ENCODE measurements around the gene AFAP1. TPM values are rescaled to one million over a fixed set of nuclear protein-coding genes. Genes with fewer than 3 reads are reported as not detected.

Gene AFAP1
- total RNA-seq, 2 experiments from 2014 or later = not detected

DNA sequence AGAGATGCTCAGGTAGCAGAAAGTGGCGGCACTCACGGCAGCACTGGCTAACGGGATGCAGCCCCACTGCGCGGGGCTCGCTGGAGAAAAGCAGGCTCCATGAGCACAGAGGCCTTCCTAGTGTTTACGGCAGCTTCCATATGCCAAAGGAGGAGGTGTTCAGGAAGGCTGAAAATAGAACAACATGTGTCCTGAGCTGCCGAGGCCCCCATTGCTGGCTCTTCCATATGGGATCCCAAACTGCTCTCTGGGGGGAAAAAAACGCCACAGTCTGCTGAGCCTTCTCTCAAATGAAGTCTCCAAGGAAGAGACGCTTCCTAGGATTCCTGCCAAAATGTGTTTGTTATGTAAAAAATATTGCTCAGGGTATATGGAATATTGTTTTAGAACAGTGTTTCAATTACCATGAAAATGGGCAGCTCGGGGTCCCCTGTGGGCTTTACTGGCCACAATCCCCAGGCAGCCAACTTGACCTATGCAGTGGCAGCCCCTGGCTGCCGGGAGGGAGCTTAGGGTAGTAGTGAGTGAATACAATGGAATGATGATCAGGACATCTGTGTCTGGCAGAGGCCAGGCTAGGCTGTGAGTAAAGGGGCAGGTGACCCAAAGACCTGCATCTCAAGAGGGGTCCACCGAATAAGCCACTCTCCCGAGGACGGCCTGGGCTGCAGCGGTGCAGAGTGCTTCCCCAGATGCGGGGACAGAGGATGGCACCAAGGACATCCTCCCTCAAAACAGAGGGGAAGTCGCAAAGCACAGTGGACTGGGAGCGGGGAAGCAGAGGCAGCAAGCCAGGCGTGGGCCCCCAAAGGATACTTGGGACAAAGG lies 170.1 kb downstream of the AFAP1 start:
- Histone ChIP-seq H3K4me2 (ENCODE audit: low read length) (no peak overlapping the region), H2AFZ (ENCODE audit: low read length) (no peak overlapping the region), H3K27ac (ENCODE audit: low read depth, low read length, poor library complexity, severe bottlenecking) (no peak overlapping the region), H3K4me1 (ENCODE audit: insufficient read depth, low read length, poor library complexity, severe bottlenecking) (no peaks in the 10 kb centered on the region), H3K9me2 (ENCODE audit: insufficient read depth, low read length) (no peaks in the 10 kb centered on the region), H3K36me3 (ENCODE audit: insufficient read depth, low read length) (no peaks in the 10 kb centered on the region), H3K9me3 (ENCODE audit: low read length) (no peaks in the 10 kb centered on the region), H3K79me2 (ENCODE audit: insufficient read depth, low read depth, low read length) (no peaks in the 10 kb centered on the region), H4K20me1 (ENCODE audit: insufficient read depth, low read length) (no peaks in the 10 kb centered on the region), H3K4me3 (ENCODE audit: low read depth, low read length, poor library complexity, severe bottlenecking) (no peak overlapping the region)
- intact Hi-C loops (cut with micrococcal nuclease; ENCODE audit: unreplicated experiment) = no loop called here
- ChIA-PET POLR2A (no interaction called here), CTCF (ENCODE audit: unreplicated experiment) (no interaction called here)
- no TSS peak for BruUV-seq (replicated peaks)
- no peak for TF ChIP-seq EZH2phosphoT487 (IDR thresholded peaks at IDR 0.05; ENCODE audit: borderline replicate concordance, low read depth, low read length)
- TF ChIP-seq, protein P1, sequence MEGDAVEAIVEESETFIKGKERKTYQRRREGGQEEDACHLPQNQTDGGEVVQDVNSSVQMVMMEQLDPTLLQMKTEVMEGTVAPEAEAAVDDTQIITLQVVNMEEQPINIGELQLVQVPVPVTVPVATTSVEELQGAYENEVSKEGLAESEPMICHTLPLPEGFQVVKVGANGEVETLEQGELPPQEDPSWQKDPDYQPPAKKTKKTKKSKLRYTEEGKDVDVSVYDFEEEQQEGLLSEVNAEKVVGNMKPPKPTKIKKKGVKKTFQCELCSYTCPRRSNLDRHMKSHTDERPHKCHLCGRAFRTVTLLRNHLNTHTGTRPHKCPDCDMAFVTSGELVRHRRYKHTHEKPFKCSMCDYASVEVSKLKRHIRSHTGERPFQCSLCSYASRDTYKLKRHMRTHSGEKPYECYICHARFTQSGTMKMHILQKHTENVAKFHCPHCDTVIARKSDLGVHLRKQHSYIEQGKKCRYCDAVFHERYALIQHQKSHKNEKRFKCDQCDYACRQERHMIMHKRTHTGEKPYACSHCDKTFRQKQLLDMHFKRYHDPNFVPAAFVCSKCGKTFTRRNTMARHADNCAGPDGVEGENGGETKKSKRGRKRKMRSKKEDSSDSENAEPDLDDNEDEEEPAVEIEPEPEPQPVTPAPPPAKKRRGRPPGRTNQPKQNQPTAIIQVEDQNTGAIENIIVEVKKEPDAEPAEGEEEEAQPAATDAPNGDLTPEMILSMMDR (conservative IDR thresholded peaks at IDR 0.05; ENCODE audit: low read length) = no peak
- DNase-seq (ENCODE audit: low spot score) = no peak

DNA sequence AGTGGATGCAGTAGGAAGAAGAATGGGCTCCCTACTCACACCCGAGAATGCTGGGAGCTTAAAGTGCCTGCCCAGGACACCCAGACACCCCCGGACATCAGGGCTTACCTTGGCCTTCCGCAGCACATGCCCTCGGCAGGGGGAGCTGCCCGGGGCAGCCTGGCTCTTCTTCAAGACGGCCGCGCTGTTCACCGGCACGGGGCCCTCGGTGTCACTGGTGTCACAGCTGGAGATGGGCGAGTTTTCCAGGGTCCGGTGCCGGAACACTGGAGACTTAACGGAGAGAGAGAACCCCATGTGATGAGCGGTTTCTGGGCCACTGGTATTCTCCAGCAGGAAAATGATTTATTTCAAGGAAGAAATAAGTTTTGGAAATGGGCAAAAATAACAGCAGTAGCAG lies 170.9 kb downstream of the AFAP1 start:
- intact Hi-C loops (cut with micrococcal nuclease; ENCODE audit: unreplicated experiment) = no loop called here
- Histone ChIP-seq H2AFZ (ENCODE audit: low read length) (no peak overlapping the region), H3K79me2 (ENCODE audit: insufficient read depth, low read depth, low read length) (no peaks in the 10 kb centered on the region), H4K20me1 (ENCODE audit: insufficient read depth, low read length) (no peaks in the 10 kb centered on the region), H3K4me2 (ENCODE audit: low read length) (no peak overlapping the region), H3K27ac (ENCODE audit: low read depth, low read length, poor library complexity, severe bottlenecking) (no peak overlapping the region), H3K9me2 (ENCODE audit: insufficient read depth, low read length) (no peaks in the 10 kb centered on the region), H3K4me3 (ENCODE audit: low read depth, low read length, poor library complexity, severe bottlenecking) (no peak overlapping the region), H3K9me3 (ENCODE audit: low read length) (no peaks in the 10 kb centered on the region), H3K4me1 (ENCODE audit: insufficient read depth, low read length, poor library complexity, severe bottlenecking) (no peaks in the 10 kb centered on the region), H3K36me3 (ENCODE audit: insufficient read depth, low read length) (no peaks in the 10 kb centered on the region)
- BruUV-seq (replicated peaks) = no TSS peak
- ChIA-PET CTCF (ENCODE audit: unreplicated experiment) (interaction anchor here (0.6 kb wide), 1 partner anchor 504 kb away, joined by 3 read pairs; no protein-coding TSS in a partner anchor), POLR2A (no interaction called here)
- DNase-seq (ENCODE audit: low spot score) = no peak
- TF ChIP-seq EZH2phosphoT487 (IDR thresholded peaks at IDR 0.05; ENCODE audit: borderline replicate concordance, low read depth, low read length) = no peak
- TF ChIP-seq, protein P1 (conservative IDR thresholded peaks at IDR 0.05; ENCODE audit: low read length) = no peak

DNA sequence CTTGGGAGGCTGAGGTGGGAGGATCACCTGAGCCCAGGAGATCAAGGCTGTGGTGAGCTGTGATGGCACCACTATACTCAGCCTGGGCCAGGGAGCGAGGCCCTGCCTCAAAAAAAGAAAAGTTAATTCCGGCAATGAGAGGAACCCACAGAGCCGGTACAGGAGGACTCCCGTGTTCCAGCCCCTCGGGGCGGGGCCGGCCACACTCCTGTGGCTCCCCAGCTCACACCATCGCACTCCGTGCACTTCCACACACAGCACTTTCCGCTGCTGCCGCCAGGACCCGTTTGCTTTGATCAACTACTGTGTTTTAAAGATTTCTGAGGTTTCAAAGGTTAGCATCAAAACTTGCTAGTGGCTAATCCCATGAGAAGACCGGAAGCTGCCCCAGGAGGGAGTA lies 171.7 kb downstream of the AFAP1 start:
- H2AFZ ChIP-seq (ENCODE audit: low read length) = no peak overlapping the region
- no TSS peak for BruUV-seq (replicated peaks)
- TF ChIP-seq, protein P1 (conservative IDR thresholded peaks at IDR 0.05; ENCODE audit: low read length) = no peak
- no peak for TF ChIP-seq EZH2phosphoT487 (IDR thresholded peaks at IDR 0.05; ENCODE audit: borderline replicate concordance, low read depth, low read length)
- no peaks in the 10 kb centered on the region for H4K20me1 ChIP-seq (ENCODE audit: insufficient read depth, low read length)
- H3K9me2 ChIP-seq (ENCODE audit: insufficient read depth, low read length) = no peaks in the 10 kb centered on the region
- H3K4me3 ChIP-seq (ENCODE audit: low read depth, low read length, poor library complexity, severe bottlenecking) = no peak overlapping the region
- H3K27ac ChIP-seq (ENCODE audit: low read depth, low read length, poor library complexity, severe bottlenecking) = no peak overlapping the region
- H3K79me2 ChIP-seq (ENCODE audit: insufficient read depth, low read depth, low read length) = no peaks in the 10 kb centered on the region
- CTCF ChIA-PET (ENCODE audit: unreplicated experiment) = no interaction called here
- no peak for DNase-seq (ENCODE audit: low spot score)
- no peaks in the 10 kb centered on the region for H3K4me1 ChIP-seq (ENCODE audit: insufficient read depth, low read length, poor library complexity, severe bottlenecking)
- no peak overlapping the region for H3K4me2 ChIP-seq (ENCODE audit: low read length)
- no peaks in the 10 kb centered on the region for H3K36me3 ChIP-seq (ENCODE audit: insufficient read depth, low read length)
- intact Hi-C loops (cut with micrococcal nuclease; ENCODE audit: unreplicated experiment) = no loop called here
- POLR2A ChIA-PET = no interaction called here
- no peaks in the 10 kb centered on the region for H3K9me3 ChIP-seq (ENCODE audit: low read length)
